OCI-LY1 (cell line): Measurements from ENCODE around the gene RASAL3.

Source experiments
- EZH2 ChIP-seq: fragments of 200-600 bp; sonication (generic), shearing (Covaris generic); IDR thresholded peaks from 2 replicates; pipeline ENCODE4 v1.8.0; 2017; ENCODE audit warnings: borderline replicate concordance, mixed run types, mild to moderate bottlenecking, antibody characterized with exemption, low read length, moderate library complexity, mixed read lengths
- TF ChIP-seq, protein P1 (sequence below): fragments of 200-600 bp; sonication (generic), shearing (Covaris generic); IDR thresholded peaks from 2 replicates; pipeline ENCODE4 v1.5.1; 2017; ENCODE audit warnings: mild to moderate bottlenecking, antibody characterized with exemption, low read length, moderate library complexity, mixed read lengths

DNA sequence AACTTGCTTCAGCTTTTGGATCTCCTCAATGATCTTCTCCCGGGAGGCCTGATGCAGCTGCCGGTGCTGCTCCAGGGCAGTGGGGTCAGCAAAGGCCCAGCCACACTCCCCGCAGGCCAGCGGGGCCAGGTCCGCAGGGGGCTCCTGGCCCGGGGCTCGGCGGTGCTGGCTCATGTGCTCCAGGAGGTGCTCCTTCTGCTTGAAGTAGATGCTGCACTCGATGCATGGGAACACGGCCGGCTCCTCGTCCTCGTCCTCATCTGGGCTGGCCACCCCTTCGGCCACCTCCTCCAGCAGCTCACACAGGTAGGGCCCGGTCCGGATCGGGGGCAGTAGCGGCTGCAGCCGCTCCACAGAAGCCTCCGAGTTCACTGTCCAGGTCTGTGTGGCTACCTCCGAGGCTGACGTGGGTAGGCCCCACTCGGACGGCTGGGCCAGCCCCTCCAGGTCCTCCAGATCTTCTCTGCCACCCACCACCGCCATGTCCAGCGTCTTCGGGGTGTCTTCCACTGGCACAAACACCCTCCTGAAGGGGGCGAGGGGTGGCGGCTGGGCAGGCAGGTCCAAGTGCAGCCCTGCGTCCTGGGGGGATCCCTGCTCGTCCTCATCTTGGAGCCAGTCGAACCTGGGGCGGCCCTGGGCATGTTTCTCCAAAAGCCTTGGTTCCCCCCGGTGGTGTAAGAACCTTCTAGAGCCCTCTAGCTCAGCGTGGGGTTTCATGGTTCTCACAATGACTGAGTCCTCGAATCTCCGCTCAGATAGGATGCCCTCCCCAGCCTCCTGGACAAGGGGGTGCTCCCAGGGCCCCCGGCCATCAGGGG lies 24.3 kb downstream of the RASAL3 start:
- TF ChIP-seq, protein P1, sequence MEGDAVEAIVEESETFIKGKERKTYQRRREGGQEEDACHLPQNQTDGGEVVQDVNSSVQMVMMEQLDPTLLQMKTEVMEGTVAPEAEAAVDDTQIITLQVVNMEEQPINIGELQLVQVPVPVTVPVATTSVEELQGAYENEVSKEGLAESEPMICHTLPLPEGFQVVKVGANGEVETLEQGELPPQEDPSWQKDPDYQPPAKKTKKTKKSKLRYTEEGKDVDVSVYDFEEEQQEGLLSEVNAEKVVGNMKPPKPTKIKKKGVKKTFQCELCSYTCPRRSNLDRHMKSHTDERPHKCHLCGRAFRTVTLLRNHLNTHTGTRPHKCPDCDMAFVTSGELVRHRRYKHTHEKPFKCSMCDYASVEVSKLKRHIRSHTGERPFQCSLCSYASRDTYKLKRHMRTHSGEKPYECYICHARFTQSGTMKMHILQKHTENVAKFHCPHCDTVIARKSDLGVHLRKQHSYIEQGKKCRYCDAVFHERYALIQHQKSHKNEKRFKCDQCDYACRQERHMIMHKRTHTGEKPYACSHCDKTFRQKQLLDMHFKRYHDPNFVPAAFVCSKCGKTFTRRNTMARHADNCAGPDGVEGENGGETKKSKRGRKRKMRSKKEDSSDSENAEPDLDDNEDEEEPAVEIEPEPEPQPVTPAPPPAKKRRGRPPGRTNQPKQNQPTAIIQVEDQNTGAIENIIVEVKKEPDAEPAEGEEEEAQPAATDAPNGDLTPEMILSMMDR = no peak
- no peak for TF ChIP-seq EZH2
